ENCODE measurements around the gene PROK1. TPM values are rescaled to one million over a fixed set of nuclear protein-coding genes. Genes with fewer than 3 reads are reported as not detected.

PROK1 gene
- total and polyA plus RNA-seq, 2 of the 4 experiments (the other 2 are of a cell fraction): not detected

GRCh38 chr1:110462093-110462492, 11.1 kb downstream of the PROK1 start:
- TF ChIP-seq ELK1 (IDR thresholded peaks at IDR 0.05; ENCODE audit: borderline replicate concordance, low read depth, low read length) (no peak), NFE2L2 (IDR thresholded peaks at IDR 0.05; ENCODE audit: low read depth, low read length) (no peak), USF2 (IDR thresholded peaks at IDR 0.05; ENCODE audit: low read depth, low read length) (no peak), MXI1 (IDR thresholded peaks at IDR 0.05; ENCODE audit: borderline replicate concordance, low read depth, low read length) (no peak), RAD21 (IDR thresholded peaks at IDR 0.05; ENCODE audit: low read length) (no peak), MAFK (IDR thresholded peaks at IDR 0.05; ENCODE audit: low read depth, low read length) (no peak), FOS (IDR thresholded peaks at IDR 0.05; ENCODE audit: low read depth, low read length) (no peak), MAZ (IDR thresholded peaks at IDR 0.05; ENCODE audit: borderline replicate concordance, low read depth, low read length) (no peak), RCOR1 (IDR thresholded peaks at IDR 0.05; ENCODE audit: insufficient replicate concordance, low read length) (no peak), SMC3 (IDR thresholded peaks at IDR 0.05; ENCODE audit: low read depth, low read length) (no peak)
- in situ Hi-C loops (cut with MboI; ENCODE audit: low sequenced_read_pairs): loop anchor here (5.0 to 10.0 kb wide), 4 partner anchors 50 to 417 kb away; partner anchors contain the start of gene RBM15

More at GRCh38 chr1:110462093-110462492, 11.1 kb downstream of the PROK1 start:
- no peak overlapping the region for H2BK5ac ChIP-seq (ENCODE audit: low read depth, low read length, poor library complexity, severe bottlenecking)
- H4K91ac ChIP-seq (ENCODE audit: insufficient read depth, low read depth, low read length): no peak overlapping the region
- no peak overlapping the region for H4K5ac ChIP-seq (ENCODE audit: low read depth, low read length)
- no peak overlapping the region for H3K18ac ChIP-seq (ENCODE audit: low read depth, low read length)
- no peak overlapping the region for H2AFZ ChIP-seq (replicated peaks; ENCODE audit: low read length, poor library complexity)
- ATAC-seq (ENCODE audit: low read depth) (no peak), DNase-seq (no peak)
- peaks cover 20% of the 10 kb centered on the region for H3K4me1 ChIP-seq (ENCODE audit: control insufficient read depth, insufficient read depth, low read length)
- H2BK20ac ChIP-seq (ENCODE audit: low read depth, low read length): no peak overlapping the region
- intact Hi-C loops (cut with micrococcal nuclease) (loop anchor here (5.0 kb wide), 1 partner anchor 430 kb away; the partner anchor contains the start of gene STRIP1), dilution Hi-C loops (cut with HindIII; ENCODE audit: low sequenced_read_pairs, unreplicated experiment) (no loop called here)
- H2BK15ac ChIP-seq (ENCODE audit: low read depth, low read length): no peak overlapping the region
- no peak overlapping the region for H3K4me3 ChIP-seq (ENCODE audit: insufficient read depth, low read depth, low read length)
- H4K8ac ChIP-seq (ENCODE audit: low read depth in 2 of 2, low read length in 2 of 2): no peak overlapping the region
- H3K4ac ChIP-seq (ENCODE audit: low read depth, low read length): no peak overlapping the region
- no peak overlapping the region for H3K27ac ChIP-seq (ENCODE audit: insufficient read depth, low read length)
- no peak overlapping the region for H3K14ac ChIP-seq (replicated peaks; ENCODE audit: low read depth, low read length)
- H3K23ac ChIP-seq (ENCODE audit: low read depth, low read length): no peak overlapping the region
- H3K4me2 ChIP-seq (ENCODE audit: low read depth, low read length): no peak overlapping the region
- ChIA-PET POLR2A (ENCODE audit: unreplicated experiment) (no interaction called here), CTCF (interaction anchor here (0.6 to 4.5 kb wide), 2 partner anchors 34 to 70 kb away, joined by 3 to 30 read pairs; no protein-coding TSS in a partner anchor)
- H3K56ac ChIP-seq (ENCODE audit: extremely low read depth, insufficient read depth, low read length): no peak overlapping the region
- no peaks in the 10 kb centered on the region for H4K20me1 ChIP-seq (ENCODE audit: insufficient read depth, low read length)
- H2AK5ac ChIP-seq (ENCODE audit: low read depth, low read length): no peak overlapping the region
- H3K79me1 ChIP-seq (ENCODE audit: low read depth in 1 of 2, low read length in 2 of 2): no peaks in the 10 kb centered on the region
- H3K27me3 ChIP-seq (ENCODE audit: control insufficient read depth, insufficient read depth, low read length): peaks cover 4% of the 10 kb centered on the region; the same call in 1 of the 2 replicates
- no peak overlapping the region for H2AK9ac ChIP-seq (replicated peaks; ENCODE audit: low read depth, low read length, poor library complexity)
- H3K36me3 ChIP-seq (ENCODE audit: control insufficient read depth, insufficient read depth, low read length): no peaks in the 10 kb centered on the region
- H3K9me1 ChIP-seq (ENCODE audit: insufficient read depth, low read length): peaks cover 3% of the 10 kb centered on the region; the same call in 1 of the 2 replicates
- no peak overlapping the region for H3K9ac ChIP-seq (ENCODE audit: low read depth, low read length)
- no CpG with 5 or more reads among the region's 2 CpGs for WGBS, 2 experiments (ENCODE audit: extremely low coverage in 2 of 2, insufficient read length in 1 of 2)
- no TSS peak for BruUV-seq (replicated peaks)
- H3K9me3 ChIP-seq (ENCODE audit: control insufficient read depth, insufficient read depth, low read length): no peaks in the 10 kb centered on the region
- no peak overlapping the region for H2BK120ac ChIP-seq (ENCODE audit: low read depth, low read length)
